ENCODE results near the gene APOBEC3C.
"Not testable (repeated sequence)": the region's sequence is repeated elsewhere in the genome, so short reads cannot be mapped to it uniquely, and the experiment has no call there.

The APOBEC3C gene

DNA sequence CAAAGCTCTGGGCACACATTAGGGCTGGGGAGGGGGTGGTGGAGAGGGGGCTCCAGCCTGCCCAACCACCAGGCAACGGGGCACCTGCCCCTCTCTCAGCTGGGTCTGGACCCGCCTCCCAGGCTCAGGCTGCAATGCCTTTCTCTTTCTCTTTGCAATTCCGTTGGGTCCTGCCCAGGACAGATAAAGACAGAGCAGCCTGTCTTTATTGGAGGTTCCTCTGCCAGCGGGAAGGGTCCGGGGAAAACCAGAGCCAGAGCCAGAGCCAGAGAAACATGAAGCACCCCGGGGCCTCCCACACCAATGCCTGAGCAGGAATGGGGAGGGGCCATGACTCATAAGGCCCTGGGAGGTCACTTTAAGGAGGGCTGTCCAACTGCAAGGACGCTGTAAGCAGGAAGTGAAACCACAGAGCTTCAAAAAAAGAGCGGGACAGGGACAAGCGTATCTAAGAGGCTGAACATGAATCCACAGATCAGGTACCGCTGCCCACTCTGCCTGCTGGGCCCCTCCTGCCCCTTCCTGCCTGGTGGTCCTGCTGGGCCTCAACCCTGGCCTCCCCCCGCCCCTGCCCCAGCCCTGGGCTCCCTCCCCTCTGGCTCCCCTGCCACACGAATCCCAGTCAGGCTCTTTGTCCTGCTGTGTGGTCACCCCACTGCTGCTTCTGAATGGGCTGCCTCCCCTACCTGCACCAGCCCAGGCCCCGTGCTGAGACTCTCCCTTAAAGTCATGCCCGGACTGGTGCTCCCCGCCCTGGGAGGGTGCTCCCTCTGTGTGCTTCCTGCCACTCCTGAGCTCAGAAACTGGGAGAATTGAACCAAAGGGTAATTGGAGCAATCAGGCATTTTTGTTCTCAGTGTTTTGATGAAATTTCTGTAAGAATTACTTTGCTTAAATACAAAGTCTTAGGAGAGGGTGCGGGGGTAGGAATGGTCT, 31.8 kb upstream of the APOBEC3C start, which contains the start of gene APOBEC3B:
Gene APOBEC3B, plus strand, starts transcription at position 356 of the 936 bp plus-strand sequence. Its CDS starts 107 bp downstream, at position 463.
- peak; percentile 96 for DNase-seq (ENCODE audit: low read depth)

DNA sequence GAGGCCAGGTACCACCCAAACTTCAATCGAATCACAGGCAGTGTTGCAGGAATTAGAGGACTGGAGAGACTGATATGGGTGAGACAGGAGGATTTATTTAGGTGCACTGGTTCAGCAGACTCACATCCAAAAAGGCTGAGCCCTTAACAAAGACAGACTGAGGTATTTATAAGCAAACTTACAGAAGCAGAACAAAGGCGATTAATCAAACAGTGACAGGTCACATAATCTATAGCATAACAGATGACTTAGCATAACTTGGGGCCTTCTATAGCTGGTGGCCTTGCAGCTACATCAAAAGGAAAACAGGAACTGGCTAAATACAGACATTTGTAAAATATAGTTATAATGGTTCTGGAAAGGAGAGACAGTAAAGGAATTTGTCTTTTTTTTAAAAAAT, 29.8 kb upstream of the APOBEC3C start:
- DNase-seq (ENCODE audit: low read depth) = no peak

GRCh38 chr22:38984784-38985757, 29.0 kb upstream of the APOBEC3C start:
- not testable (repeated sequence) for DNase-seq (ENCODE audit: low read depth)

GRCh38 chr22:38986629-38987028, 27.4 kb upstream of the APOBEC3C start:
- DNase-seq (ENCODE audit: low read depth) = no peak

GRCh38 chr22:38987171-38987895, 26.7 kb upstream of the APOBEC3C start:
- no peak for DNase-seq (ENCODE audit: low read depth)

DNA sequence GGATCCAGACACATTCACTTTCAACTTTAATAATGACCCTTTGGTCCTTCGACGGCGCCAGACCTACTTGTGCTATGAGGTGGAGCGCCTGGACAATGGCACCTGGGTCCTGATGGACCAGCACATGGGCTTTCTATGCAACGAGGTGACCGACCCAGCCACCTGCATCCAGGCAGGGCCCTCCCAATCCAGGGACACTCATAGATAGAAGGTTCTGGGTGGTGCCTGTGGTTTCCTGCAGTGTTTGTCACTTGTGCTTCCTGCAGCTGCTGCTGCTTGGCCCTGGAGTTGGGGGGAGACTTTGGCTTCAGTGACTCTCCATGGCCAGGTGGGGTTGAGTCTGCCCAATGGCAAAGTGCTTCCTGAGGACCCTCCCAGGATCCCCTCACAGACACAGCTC, 24.6 kb upstream of the APOBEC3C start:
- DNase-seq (ENCODE audit: low read depth) = no peak

- not testable (repeated sequence) for DNase-seq (ENCODE audit: low read depth)
These were observed 21.1 kb upstream of the APOBEC3C start for GRCh38 chr22:38992871-38993371.

DNA sequence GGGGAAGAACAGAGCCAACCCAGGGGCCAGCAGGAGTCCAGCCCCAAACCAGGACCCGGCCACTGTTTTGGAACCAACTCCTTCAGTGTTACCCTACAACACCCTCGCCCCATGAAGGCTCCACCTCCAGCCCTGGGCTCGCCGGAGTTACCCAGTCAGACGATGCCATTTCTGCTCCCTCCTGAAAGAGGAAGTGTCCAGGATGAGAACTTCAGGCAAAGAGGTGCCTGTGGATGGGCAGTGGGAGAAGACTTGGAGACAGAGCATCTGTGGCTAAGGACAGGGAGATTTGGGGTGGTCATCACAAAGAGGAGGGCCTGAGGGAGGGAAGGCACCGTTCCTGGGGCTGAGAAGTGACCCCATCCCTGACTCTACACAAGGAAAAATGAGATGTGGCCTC, 18.0 kb upstream of the APOBEC3C start:
- DNase-seq (ENCODE audit: low read depth) = no peak

- DNase-seq (ENCODE audit: low read depth) = no peak
These were observed 16.5 kb upstream of the APOBEC3C start for GRCh38 chr22:38997518-38997917.

DNA sequence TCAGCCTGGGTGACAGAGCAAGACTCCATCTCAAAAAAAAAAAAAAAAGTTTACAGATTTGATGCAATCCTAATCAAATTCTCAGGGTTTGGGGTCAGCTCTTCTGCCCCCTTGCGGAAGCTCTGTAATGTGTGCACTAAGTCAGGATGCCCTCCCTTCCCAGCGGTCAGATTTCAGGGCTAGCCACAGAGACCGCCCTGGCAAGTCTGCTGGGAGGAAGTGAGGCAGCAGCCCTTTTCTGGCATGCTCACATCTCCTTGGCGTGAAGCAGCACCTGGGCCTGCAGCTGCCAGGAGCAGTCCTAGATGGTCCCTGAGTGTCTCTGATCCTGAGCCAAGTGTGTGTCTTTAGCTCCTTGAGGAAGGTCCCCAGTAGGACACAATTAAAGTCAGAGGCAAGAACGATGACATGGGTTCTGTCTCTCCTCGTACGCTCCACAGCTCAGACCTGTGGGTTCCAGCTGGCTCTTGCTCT, 10.9 kb upstream of the APOBEC3C start:
- peak; percentile 82 for DNase-seq (ENCODE audit: low read depth)

DNA sequence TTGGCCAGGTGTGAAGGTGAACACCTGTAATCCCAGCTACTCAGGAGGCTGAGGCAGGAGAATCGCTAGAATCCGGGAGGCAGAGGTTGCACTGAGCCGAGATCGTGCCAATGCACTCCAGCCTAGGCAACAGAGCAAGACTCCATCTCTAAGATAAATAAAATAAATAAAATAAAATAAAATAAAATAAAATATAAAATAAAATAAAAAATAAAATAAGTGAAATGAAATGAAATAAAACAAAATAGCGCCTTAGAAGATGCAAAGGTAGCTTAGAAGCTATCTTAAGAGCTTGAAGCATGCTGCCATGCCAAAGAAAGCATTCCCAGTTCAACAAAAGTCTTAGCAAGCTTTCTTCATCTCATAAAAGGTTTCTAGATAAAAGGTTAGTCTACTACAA, 6.9 kb upstream of the APOBEC3C start:
- DNase-seq (ENCODE audit: low read depth) = no peak

GRCh38 chr22:39008271-39008850, 5.7 kb upstream of the APOBEC3C start:
- not testable (repeated sequence) for DNase-seq (ENCODE audit: low read depth)

- no peak for DNase-seq (ENCODE audit: low read depth)
These were observed 3.1 kb upstream of the APOBEC3C start for GRCh38 chr22:39010946-39011345.

- DNase-seq (ENCODE audit: low read depth) = no peak
These were observed 1.2 kb upstream of the APOBEC3C start for GRCh38 chr22:39012533-39013511.

DNA sequence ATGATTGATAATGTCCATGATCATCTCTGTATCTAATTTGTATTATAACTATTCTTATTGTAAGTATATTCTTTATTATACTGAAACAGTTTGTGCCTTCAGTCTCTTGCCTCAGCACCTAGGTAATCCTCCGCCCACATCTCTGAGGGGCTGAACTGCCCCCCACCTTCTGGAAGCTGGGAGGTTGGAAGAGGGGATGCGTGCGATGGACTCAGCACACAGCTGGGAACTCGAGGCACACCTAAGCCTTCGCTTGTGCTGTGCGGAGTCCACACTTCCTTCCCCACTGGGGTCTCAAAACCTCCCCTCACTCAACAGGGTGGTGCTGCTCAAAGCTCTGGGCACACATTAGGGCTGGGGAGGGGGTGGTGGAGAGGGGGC, 506 bp upstream of the APOBEC3C start:
- DNase-seq (ENCODE audit: low read depth) = not testable (repeated sequence)

GRCh38 chr22:39014723-39015121, 665 bp downstream of the APOBEC3C start:
- DNase-seq (ENCODE audit: low read depth) = not testable (repeated sequence)

- no peak for DNase-seq (ENCODE audit: low read depth)
These were observed 2.5 kb downstream of the APOBEC3C start for GRCh38 chr22:39016592-39016991.

DNA sequence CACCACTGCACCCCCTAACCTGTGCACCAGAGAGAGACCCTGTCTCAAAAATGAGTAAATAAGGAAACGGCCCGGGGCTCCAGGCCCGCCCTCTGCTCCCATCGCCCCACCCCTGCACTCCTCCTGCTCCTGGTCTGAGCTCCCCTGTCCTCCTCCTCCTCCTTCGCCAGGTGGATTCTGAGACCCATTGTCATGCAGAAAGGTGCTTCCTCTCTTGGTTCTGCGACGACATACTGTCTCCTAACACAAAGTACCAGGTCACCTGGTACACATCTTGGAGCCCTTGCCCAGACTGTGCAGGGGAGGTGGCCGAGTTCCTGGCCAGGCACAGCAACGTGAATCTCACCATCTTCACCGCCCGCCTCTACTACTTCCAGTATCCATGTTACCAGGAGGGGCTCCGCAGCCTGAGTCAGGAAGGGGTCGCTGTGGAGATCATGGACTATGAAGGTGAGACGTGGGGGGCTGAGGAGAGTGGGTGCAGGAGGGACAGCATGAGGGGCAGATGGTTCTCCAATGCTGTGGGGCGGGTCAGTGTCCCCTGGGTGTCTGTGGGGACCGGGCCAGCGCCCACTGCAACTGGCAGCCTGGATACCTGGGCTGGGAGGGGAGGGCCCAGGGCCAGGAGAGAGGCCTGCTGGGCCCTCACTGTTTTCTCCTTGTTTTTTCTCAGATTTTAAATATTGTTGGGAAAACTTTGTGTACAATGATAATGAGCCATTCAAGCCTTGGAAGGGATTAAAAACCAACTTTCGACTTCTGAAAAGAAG, 3.7 kb downstream of the APOBEC3C start:
- no peak for DNase-seq (ENCODE audit: low read depth)

- not testable (repeated sequence) for DNase-seq (ENCODE audit: low read depth)
These were observed 6.1 kb downstream of the APOBEC3C start for GRCh38 chr22:39020021-39020651.
